SK-N-SH treated with all-trans-retinoic acid at 6 μM for 48 hours (cell line): ENCODE data around the gene SH3BP5L.

Experiments used
- ATAC-seq: fragments of 200-7000 bp; cut with Tn5 transposase; 3 replicates; pipeline ENCODE4 v1.9.1; 2020; ENCODE audit warnings: mild to moderate bottlenecking, moderate library complexity
- ARNTL ChIP-seq: fragments of 450-650 bp; formaldehyde crosslinking; IDR thresholded peaks from 2 replicates; pipeline ENCODE4 v1.5.0; 2020; ENCODE audit warnings: low read depth, mild to moderate bottlenecking, moderate library complexity, borderline replicate concordance
- BACH2 ChIP-seq: fragments of 250-450 bp; sonication (Bioruptor Pico); IDR thresholded peaks from 2 replicates; pipeline ENCODE4 v1.9.0; 2021; ENCODE audit warnings: mild to moderate bottlenecking, borderline replicate concordance
- ESRRG ChIP-seq: fragments of 250-450 bp; sonication (Bioruptor Pico); IDR thresholded peaks from 2 replicates; pipeline ENCODE4 v1.6.1; 2021; ENCODE audit warnings: mild to moderate bottlenecking
- GLIS3 ChIP-seq: fragments of 250-450 bp; sonication (Bioruptor Pico); IDR thresholded peaks from 2 replicates; pipeline ENCODE4 v1.5.0; 2020; ENCODE audit warnings: mild to moderate bottlenecking, moderate library complexity
- ISL1 ChIP-seq: fragments of 250-450 bp; sonication (Bioruptor Pico); IDR thresholded peaks from 2 replicates; pipeline ENCODE4 v2.1.2; 2022; ENCODE audit warnings: mild to moderate bottlenecking, moderate library complexity
- OSR1 ChIP-seq: fragments of 250-450 bp; sonication (Bioruptor Pico); IDR thresholded peaks from 2 replicates; pipeline ENCODE4 v1.8.0; 2022; ENCODE audit warnings: moderate library complexity, mild to moderate bottlenecking, inconsistent platforms
- PPARA ChIP-seq: fragments of 250-450 bp; sonication (Bioruptor Pico); IDR thresholded peaks from 2 replicates; pipeline ENCODE4 v1.5.0; 2020; ENCODE audit warnings: mild to moderate bottlenecking, borderline replicate concordance
- RARB ChIP-seq: fragments of 250-450 bp; sonication (Bioruptor Pico); IDR thresholded peaks from 2 replicates; pipeline ENCODE4 v1.8.0; 2021; ENCODE audit warnings: mild to moderate bottlenecking, moderate library complexity
- SNAI2 ChIP-seq: fragments of 250-450 bp; sonication (Bioruptor Pico); IDR thresholded peaks from 2 replicates; pipeline ENCODE4 v1.5.0; 2020; ENCODE audit warnings: mild to moderate bottlenecking, moderate library complexity
- TCF4 ChIP-seq: fragments of 250-450 bp; sonication (Bioruptor Pico); IDR thresholded peaks from 2 replicates; pipeline ENCODE4 v1.8.0; 2021; ENCODE audit warnings: mild to moderate bottlenecking, moderate library complexity, borderline replicate concordance
- TOX ChIP-seq: fragments of 250-450 bp; sonication (Bioruptor Pico); IDR thresholded peaks from 2 replicates; pipeline ENCODE4 v1.8.0; 2021; ENCODE audit warnings: mild to moderate bottlenecking, moderate library complexity, borderline replicate concordance
- ZC3H10 ChIP-seq: fragments of 250-450 bp; sonication (Bioruptor Pico); IDR thresholded peaks from 2 replicates; pipeline ENCODE4 v1.5.1; 2021; ENCODE audit warnings: mild to moderate bottlenecking, moderate library complexity
- ZFP3 ChIP-seq: fragments of 250-450 bp; sonication (Bioruptor Pico); IDR thresholded peaks from 2 replicates; pipeline ENCODE4 v1.5.0; 2020; ENCODE audit warnings: mild to moderate bottlenecking, moderate library complexity
- ZFP30 ChIP-seq: fragments of 450-650 bp; formaldehyde crosslinking; IDR thresholded peaks from 2 replicates; pipeline ENCODE4 v1.5.0; 2022; ENCODE audit warnings: mild to moderate bottlenecking, moderate library complexity
- ZNF565 ChIP-seq: fragments of 450-650 bp; formaldehyde crosslinking; conservative IDR thresholded peaks from 2 replicates; pipeline ENCODE4 v1.5.0; 2020; ENCODE audit warnings: low read depth, mild to moderate bottlenecking, moderate library complexity
- ZNF70 ChIP-seq: fragments of 450-650 bp; formaldehyde crosslinking; IDR thresholded peaks from 2 replicates; pipeline ENCODE4 v1.5.0; 2020; ENCODE audit warnings: mild to moderate bottlenecking, moderate library complexity
- ZNF8 ChIP-seq: fragments of 450-650 bp; formaldehyde crosslinking; IDR thresholded peaks from 2 replicates; pipeline ENCODE4 v1.5.0; 2020; ENCODE audit warnings: mild to moderate bottlenecking, moderate library complexity
- TF ChIP-seq, protein P1 (sequence below): fragments of 250-450 bp; sonication (Bioruptor Pico); IDR thresholded peaks from 2 replicates; pipeline ENCODE4 v1.8.0; 2021; ENCODE audit warnings: low read depth, mild to moderate bottlenecking, moderate library complexity, borderline replicate concordance
- TF ChIP-seq, protein P2 (sequence below): fragments of 250-450 bp; sonication (Bioruptor Pico); IDR thresholded peaks from 2 replicates; pipeline ENCODE4 v1.8.0; 2020; ENCODE audit warnings: mild to moderate bottlenecking, moderate library complexity, borderline replicate concordance
- TF ChIP-seq, protein P3 (sequence below): fragments of 250-450 bp; sonication (Bioruptor Pico); IDR thresholded peaks from 2 replicates; pipeline ENCODE4 v1.5.1; 2021; ENCODE audit warnings: mild to moderate bottlenecking, moderate library complexity
- TF ChIP-seq, protein P4 (sequence below): fragments of 250-450 bp; sonication (Bioruptor Pico); IDR thresholded peaks from 2 replicates; pipeline ENCODE4 v1.5.0; 2020; ENCODE audit warnings: mild to moderate bottlenecking, moderate library complexity
- TF ChIP-seq, protein P5 (sequence below): fragments of 250-450 bp; sonication (Bioruptor Pico); IDR thresholded peaks from 2 replicates; pipeline ENCODE4 v1.5.1; 2020; ENCODE audit warnings: low read depth, mild to moderate bottlenecking, moderate library complexity

The SH3BP5L gene

DNA sequence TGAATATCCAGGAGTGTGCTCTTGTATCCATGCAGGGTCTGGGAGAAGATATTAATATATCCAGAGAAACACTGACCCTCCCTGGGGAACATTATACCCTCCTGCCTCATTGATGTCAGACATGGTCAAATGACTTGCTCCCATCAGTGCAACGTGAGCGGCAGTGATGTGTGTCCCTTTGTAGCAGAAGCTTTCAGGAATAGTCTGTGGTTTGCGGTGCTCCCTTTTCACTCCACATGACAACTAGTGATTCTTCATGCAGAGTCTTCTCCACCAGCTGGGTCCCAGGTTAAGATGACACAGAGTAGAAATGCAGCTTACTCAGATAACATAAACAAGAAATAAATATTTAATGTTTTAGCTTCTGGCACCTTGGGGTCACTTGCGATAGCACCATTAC, 38.3 kb downstream of the SH3BP5L start:
- TF ChIP-seq ZFP30 (no peak), SNAI2 (CRISPR knock-in tag) (no peak), ESRRG (CRISPR knock-in tag) (no peak), RARB (CRISPR knock-in tag) (no peak), ZNF565 (no peak), PPARA (CRISPR knock-in tag) (no peak), TCF4 (CRISPR knock-in tag) (no peak), ZNF70 (CRISPR knock-in tag) (no peak)
- TF ChIP-seq, protein P1, sequence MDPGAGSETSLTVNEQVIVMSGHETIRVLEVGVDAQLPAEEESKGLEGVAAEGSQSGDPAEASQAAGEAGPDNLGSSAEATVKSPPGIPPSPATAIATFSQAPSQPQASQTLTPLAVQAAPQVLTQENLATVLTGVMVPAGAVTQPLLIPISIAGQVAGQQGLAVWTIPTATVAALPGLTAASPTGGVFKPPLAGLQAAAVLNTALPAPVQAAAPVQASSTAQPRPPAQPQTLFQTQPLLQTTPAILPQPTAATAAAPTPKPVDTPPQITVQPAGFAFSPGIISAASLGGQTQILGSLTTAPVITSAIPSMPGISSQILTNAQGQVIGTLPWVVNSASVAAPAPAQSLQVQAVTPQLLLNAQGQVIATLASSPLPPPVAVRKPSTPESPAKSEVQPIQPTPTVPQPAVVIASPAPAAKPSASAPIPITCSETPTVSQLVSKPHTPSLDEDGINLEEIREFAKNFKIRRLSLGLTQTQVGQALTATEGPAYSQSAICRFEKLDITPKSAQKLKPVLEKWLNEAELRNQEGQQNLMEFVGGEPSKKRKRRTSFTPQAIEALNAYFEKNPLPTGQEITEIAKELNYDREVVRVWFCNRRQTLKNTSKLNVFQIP (CRISPR knock-in tag), result no peak
- TF ChIP-seq, protein P2, sequence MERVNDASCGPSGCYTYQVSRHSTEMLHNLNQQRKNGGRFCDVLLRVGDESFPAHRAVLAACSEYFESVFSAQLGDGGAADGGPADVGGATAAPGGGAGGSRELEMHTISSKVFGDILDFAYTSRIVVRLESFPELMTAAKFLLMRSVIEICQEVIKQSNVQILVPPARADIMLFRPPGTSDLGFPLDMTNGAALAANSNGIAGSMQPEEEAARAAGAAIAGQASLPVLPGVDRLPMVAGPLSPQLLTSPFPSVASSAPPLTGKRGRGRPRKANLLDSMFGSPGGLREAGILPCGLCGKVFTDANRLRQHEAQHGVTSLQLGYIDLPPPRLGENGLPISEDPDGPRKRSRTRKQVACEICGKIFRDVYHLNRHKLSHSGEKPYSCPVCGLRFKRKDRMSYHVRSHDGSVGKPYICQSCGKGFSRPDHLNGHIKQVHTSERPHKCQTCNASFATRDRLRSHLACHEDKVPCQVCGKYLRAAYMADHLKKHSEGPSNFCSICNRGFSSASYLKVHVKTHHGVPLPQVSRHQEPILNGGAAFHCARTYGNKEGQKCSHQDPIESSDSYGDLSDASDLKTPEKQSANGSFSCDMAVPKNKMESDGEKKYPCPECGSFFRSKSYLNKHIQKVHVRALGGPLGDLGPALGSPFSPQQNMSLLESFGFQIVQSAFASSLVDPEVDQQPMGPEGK, result no peak
- ATAC-seq, result no peak

DNA sequence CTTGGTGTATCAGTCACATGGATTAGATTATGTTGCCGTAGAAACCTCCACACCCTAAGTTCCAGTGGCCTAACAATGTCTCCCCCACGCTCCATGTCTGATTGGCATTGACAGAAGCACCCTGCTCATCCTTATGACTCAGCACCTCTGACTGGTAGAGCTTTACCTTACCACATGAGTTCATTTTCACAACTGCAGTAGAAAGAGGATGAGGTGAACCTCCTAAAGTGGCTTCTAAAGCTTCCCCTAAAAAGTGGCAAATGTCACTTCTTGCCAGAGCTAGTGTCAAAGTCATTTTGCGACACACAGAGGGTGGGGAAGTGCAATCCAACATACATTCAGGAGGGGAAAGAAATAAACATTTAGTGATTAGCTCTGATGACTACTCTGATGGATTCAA, 39.6 kb downstream of the SH3BP5L start:
- ATAC-seq, result peak; percentile 31; the same call in 1 of the 3 replicates
- no peak for TF ChIP-seq ZNF8 (CRISPR knock-in tag)

DNA sequence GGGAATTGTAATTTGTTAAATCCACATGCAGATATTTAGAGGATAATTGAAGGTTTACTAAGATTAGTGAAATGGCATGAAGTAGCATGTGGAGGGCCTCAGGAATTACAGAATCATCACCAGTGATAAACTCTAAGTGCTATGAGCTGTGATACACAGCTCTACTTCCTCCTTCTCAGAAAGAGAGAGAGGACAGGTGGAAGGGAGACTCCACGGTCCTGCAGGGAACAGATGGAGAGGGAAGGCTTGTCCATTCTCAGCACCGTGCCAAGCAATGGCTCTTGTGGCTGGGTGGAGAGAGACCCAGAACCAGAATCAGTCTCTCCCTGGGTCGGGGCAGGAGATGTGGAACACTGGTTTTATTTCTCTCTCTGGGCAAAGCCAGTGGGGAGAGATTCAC, 42.3 kb downstream of the SH3BP5L start:
- no peak for TF ChIP-seq SNAI2 (CRISPR knock-in tag)
- no peak for TF ChIP-seq TOX (CRISPR knock-in tag)
- no peak for TF ChIP-seq ISL1 (CRISPR knock-in tag)
- no peak for TF ChIP-seq BACH2 (CRISPR knock-in tag)
- no peak for TF ChIP-seq ZC3H10
- no peak for TF ChIP-seq TCF4 (CRISPR knock-in tag)
- TF ChIP-seq, protein P3, sequence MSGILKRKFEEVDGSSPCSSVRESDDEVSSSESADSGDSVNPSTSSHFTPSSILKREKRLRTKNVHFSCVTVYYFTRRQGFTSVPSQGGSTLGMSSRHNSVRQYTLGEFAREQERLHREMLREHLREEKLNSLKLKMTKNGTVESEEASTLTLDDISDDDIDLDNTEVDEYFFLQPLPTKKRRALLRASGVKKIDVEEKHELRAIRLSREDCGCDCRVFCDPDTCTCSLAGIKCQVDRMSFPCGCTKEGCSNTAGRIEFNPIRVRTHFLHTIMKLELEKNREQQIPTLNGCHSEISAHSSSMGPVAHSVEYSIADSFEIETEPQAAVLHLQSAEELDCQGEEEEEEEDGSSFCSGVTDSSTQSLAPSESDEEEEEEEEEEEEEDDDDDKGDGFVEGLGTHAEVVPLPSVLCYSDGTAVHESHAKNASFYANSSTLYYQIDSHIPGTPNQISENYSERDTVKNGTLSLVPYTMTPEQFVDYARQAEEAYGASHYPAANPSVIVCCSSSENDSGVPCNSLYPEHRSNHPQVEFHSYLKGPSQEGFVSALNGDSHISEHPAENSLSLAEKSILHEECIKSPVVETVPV (CRISPR knock-in tag), result no peak
- no peak for TF ChIP-seq OSR1 (CRISPR knock-in tag)
- no peak for TF ChIP-seq ZNF70 (CRISPR knock-in tag)
- TF ChIP-seq, protein P4, sequence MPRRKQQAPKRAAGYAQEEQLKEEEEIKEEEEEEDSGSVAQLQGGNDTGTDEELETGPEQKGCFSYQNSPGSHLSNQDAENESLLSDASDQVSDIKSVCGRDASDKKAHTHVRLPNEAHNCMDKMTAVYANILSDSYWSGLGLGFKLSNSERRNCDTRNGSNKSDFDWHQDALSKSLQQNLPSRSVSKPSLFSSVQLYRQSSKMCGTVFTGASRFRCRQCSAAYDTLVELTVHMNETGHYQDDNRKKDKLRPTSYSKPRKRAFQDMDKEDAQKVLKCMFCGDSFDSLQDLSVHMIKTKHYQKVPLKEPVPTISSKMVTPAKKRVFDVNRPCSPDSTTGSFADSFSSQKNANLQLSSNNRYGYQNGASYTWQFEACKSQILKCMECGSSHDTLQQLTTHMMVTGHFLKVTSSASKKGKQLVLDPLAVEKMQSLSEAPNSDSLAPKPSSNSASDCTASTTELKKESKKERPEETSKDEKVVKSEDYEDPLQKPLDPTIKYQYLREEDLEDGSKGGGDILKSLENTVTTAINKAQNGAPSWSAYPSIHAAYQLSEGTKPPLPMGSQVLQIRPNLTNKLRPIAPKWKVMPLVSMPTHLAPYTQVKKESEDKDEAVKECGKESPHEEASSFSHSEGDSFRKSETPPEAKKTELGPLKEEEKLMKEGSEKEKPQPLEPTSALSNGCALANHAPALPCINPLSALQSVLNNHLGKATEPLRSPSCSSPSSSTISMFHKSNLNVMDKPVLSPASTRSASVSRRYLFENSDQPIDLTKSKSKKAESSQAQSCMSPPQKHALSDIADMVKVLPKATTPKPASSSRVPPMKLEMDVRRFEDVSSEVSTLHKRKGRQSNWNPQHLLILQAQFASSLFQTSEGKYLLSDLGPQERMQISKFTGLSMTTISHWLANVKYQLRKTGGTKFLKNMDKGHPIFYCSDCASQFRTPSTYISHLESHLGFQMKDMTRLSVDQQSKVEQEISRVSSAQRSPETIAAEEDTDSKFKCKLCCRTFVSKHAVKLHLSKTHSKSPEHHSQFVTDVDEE (CRISPR knock-in tag), result no peak
- TF ChIP-seq ZFP30, result no peak
- ATAC-seq, result no peak

DNA sequence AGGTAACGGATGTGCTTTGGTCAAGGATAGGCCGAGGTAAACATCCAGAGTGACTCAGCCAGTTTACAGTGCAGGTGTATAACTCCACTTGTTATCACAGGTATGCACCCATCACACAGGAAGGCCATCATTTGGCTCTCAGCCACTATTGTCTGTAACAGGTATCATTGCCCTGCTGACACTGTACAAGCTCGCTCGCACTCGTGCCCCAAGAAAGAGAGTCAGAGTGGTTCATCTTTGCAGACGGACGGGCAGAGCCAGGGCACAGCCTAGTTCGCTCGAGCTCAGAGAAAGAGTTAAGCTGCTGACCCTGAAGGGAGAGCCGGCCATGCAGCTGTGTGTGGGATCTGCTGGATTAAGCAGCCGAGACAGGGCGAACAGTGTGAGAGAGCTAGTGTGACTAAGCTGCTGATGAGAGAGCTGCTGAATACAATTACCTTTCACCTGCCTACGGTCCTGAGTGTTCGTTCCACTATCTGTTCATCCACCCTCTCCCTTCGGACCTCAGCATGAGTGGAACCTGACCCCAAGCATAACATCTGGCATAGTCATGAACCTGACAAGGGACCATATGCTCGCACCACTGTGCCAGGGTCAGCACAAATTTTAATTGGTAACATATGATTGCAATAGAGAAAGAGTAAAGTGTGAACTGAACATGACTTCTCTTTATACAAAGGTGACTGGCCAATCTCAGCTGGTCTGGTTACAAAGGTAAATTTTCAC, 43.1 kb downstream of the SH3BP5L start:
- ATAC-seq, result no peak
- TF ChIP-seq PPARA (CRISPR knock-in tag) (no peak), RARB (CRISPR knock-in tag) (no peak), TCF4 (CRISPR knock-in tag) (no peak), SNAI2 (CRISPR knock-in tag) (no peak), ZNF565 (no peak), BACH2 (CRISPR knock-in tag) (no peak), ARNTL (CRISPR knock-in tag) (no peak), GLIS3 (CRISPR knock-in tag) (no peak), ZFP3 (CRISPR knock-in tag) (no peak), TOX (CRISPR knock-in tag) (no peak), ESRRG (CRISPR knock-in tag) (no peak)
- TF ChIP-seq, protein P5, sequence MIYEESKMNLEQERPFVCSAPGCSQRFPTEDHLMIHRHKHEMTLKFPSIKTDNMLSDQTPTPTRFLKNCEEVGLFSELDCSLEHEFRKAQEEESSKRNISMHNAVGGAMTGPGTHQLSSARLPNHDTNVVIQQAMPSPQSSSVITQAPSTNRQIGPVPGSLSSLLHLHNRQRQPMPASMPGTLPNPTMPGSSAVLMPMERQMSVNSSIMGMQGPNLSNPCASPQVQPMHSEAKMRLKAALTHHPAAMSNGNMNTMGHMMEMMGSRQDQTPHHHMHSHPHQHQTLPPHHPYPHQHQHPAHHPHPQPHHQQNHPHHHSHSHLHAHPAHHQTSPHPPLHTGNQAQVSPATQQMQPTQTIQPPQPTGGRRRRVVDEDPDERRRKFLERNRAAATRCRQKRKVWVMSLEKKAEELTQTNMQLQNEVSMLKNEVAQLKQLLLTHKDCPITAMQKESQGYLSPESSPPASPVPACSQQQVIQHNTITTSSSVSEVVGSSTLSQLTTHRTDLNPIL (CRISPR knock-in tag), result no peak
